ENCODE data around the gene EMILIN1. TPM values are rescaled to one million over a fixed set of nuclear protein-coding genes. Genes with fewer than 3 reads are reported as not detected.
"Not testable (repeated sequence)": the region's sequence is repeated elsewhere in the genome, so short reads cannot be mapped to it uniquely, and the experiment has no call there.

Gene EMILIN1
- total RNA-seq, 4 donors from 2014 or later, result 6.8 to 18.2 (median 11.3) TPM

DNA sequence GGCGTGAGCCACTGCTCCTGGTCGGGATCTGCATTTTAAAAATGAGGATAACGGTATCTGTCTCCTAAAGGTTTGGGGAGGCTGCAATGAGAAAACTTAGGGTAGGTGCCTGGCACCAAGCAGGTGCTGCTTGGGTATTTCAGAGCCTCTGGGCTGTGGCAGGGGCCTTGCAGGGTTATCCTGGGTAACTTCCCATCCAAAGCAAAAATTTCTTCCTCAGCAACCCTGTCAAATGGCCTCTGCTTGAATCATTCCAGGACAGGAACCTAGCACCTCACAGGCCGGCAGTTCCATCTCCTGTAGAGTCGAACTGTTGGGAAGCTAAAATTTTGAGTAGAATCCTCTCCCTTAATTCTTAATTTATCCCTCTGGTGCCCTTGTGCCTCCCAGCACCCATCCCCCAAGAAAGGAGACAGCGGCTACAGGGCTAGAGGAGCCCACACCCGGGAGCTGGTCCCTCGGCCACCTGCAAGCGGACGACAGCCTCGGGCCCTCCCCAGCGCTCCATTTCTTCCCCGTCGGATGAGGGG lies 39.6 kb downstream of the EMILIN1 start:
- no peaks in the 10 kb centered on the region for H3K36me3 ChIP-seq
- no peak for ATAC-seq
- H3K27me3 ChIP-seq, result peaks cover 0 to 5% (median 0%) of the 10 kb centered on the region in 3 donors
- H3K4me1 ChIP-seq, result peaks cover 6 to 12% of the 10 kb centered on the region in 2 donors
- in situ Hi-C loops (cut with MboI; ENCODE audit: low sequenced_read_pairs in 4 of 4) (no loop called here), intact Hi-C loops (cut with DNase I; ENCODE audit: low total_unique reads) (no loop called here)
- no peaks in the 10 kb centered on the region for H3K9me3 ChIP-seq
- peak overlapping the region; percentile 38 to 57 (median 48) for H3K4me3 ChIP-seq
- TF ChIP-seq POLR2A (IDR thresholded peaks at IDR 0.05), result no peak
- no peak for TF ChIP-seq CTCF (IDR thresholded peaks at IDR 0.05 in 4 of 5, conservative IDR thresholded peaks at IDR 0.05 in 1 of 5)
- DNase-seq, result no peak
- no peak overlapping the region for H3K27ac ChIP-seq

DNA sequence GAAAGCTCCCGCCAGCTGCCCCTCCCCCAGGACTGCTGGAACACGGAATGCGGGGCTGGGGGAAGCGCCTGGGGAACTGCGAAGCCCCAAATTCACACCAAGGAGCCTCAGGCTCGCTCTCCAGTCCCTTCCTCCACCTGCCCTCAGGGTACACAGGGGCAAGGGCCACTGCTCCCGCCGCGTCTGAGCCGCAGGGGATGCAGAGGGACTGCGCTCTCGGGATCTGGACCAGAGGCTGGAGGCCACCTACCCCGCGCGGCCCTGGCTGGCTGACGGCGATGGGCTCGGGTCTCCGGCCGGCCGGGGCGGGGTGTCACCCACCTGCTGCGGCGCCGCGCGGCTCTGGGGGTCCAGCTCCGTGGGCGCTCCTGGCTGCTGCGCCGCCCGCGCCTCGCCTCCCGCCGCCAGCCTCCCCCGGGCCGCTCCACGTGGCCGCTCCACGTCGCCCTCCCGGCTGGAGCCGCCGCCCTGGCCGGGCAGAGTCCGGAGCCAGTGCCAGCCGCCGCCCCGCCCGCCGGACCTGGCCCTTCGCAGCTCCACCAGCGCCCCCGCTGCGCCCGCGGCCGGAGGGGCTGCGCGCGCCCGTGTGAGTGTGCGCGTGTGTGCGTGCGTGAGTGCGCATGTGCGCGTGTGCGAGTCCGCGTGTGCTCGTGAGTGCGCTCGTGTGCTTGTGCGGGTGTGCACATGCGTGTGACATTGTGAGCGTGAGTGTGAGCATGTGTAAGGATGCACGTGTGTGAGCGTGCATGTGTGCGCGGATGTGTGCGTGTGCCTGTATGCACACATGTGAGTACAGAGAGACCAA lies 40.3 kb downstream of the EMILIN1 start, which contains the start of gene CGREF1:
Gene CGREF1 (minus strand): TSS at position 604 of the 805 bp plus-strand sequence. CDS start 14,762 bp downstream, outside the sequence.
- intact Hi-C loops (cut with DNase I; ENCODE audit: low total_unique reads) (no loop called here), in situ Hi-C loops (cut with MboI; ENCODE audit: low sequenced_read_pairs in 4 of 4) (no loop called here)
- Histone ChIP-seq H3K4me1 (peaks cover 8 to 17% of the 10 kb centered on the region in 2 donors), H3K27ac (no peak within 1 kb of the TSS), H3K9me3 (no peaks in the 10 kb centered on the region), H3K27me3 (peaks cover 0 to 5% (median 0%) of the 10 kb centered on the region in 3 donors), H3K36me3 (no peaks in the 10 kb centered on the region), H3K4me3 (peak within 1 kb of the TSS; percentile 38 to 57 (median 48))
- TF ChIP-seq CTCF (IDR thresholded peaks at IDR 0.05 in 4 of 5, conservative IDR thresholded peaks at IDR 0.05 in 1 of 5), result no peak
- peak in 1 of 2 donors; percentile 19 for TF ChIP-seq POLR2A (IDR thresholded peaks at IDR 0.05)
- ATAC-seq (no peak), DNase-seq (no peak)

DNA sequence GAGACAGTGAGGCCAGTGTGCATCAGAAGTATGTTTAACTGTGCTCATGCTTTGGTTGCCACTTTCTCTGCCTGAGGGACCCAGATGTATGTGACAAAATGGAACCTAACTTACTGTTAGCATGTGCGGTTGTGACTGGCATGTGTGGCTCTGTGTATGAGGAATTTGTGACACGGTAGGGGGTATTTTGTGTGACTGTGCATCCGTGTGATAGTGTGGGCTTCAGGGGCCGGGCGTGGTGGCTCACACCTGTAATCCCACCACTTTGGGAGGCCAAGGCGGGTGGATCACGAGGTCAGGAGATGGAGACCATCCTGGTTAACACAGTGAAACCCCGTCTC lies 40.9 kb downstream of the EMILIN1 start:
- H3K36me3 ChIP-seq; DNase-seq; ATAC-seq; H3K27ac ChIP-seq; H3K27me3 ChIP-seq; intact Hi-C loops (cut with DNase I; ENCODE audit: low total_unique reads); H3K9me3 ChIP-seq; in situ Hi-C loops (cut with MboI; ENCODE audit: low sequenced_read_pairs in 4 of 4): not testable (repeated sequence)
- peaks cover 12 to 17% of the 10 kb centered on the region in 2 donors for H3K4me1 ChIP-seq
- peak overlapping the region in 3 of 4 donors; percentile 44 to 53 (median 46) for H3K4me3 ChIP-seq

DNA sequence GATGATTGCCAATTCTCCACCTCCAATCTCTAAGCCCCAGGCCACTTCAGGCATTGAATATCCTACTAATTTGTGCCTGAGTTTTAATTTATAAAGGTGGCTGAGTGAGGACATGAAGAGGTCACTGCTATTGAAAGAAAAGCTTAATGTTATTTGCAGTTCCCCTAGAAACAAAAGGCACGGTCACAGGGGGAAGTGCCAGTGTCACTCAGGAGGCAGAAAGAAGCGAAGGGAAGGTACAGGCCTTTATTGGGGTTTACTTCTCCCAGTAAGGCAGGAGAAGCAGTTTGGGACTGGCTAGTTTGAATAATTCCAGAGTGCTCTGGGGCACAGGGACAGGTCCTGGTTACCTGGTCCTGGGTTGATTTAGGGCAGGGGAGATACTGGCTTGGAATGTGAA lies 43.5 kb downstream of the EMILIN1 start:
- intact Hi-C loops (cut with DNase I; ENCODE audit: low total_unique reads), result loop anchor here (5.0 kb wide), 1 partner anchor 160 kb away; the partner anchor contains the start of gene TRIM54
- in situ Hi-C loops (cut with MboI; ENCODE audit: low sequenced_read_pairs in 4 of 4), result no loop called here
- no peak for ATAC-seq
- Histone ChIP-seq H3K36me3 (no peaks in the 10 kb centered on the region), H3K4me3 (no peak overlapping the region), H3K27ac (peak overlapping the region in 1 of 4 donors; percentile 93), H3K9me3 (no peaks in the 10 kb centered on the region), H3K27me3 (peaks cover 0 to 5% (median 0%) of the 10 kb centered on the region in 3 donors), H3K4me1 (peaks cover 21 to 28% of the 10 kb centered on the region in 2 donors)
- TF ChIP-seq POLR2A (IDR thresholded peaks at IDR 0.05), result no peak
- TF ChIP-seq CTCF (IDR thresholded peaks at IDR 0.05 in 4 of 5, conservative IDR thresholded peaks at IDR 0.05 in 1 of 5), result no peak
- DNase-seq, result no peak

GRCh38 chr2:27122791-27123190 lies 44.4 kb downstream of the EMILIN1 start:
- H3K4me1 ChIP-seq, result peaks cover 21 to 30% of the 10 kb centered on the region in 2 donors

More at GRCh38 chr2:27122791-27123190, 44.4 kb downstream of the EMILIN1 start:
- H3K4me3 ChIP-seq, result peak overlapping the region in 3 of 4 donors; percentile 65 to 80 (median 74)
- H3K9me3 ChIP-seq, result no peaks in the 10 kb centered on the region
- peak overlapping the region; percentile 83 to 93 (median 86) for H3K27ac ChIP-seq
- DNase-seq, result no peak
- in situ Hi-C loops (cut with MboI; ENCODE audit: low sequenced_read_pairs in 4 of 4), result no loop called here
- H3K27me3 ChIP-seq, result peaks cover 0 to 5% (median 0%) of the 10 kb centered on the region in 3 donors
- ATAC-seq, result no peak
- intact Hi-C loops (cut with DNase I; ENCODE audit: low total_unique reads), result loop anchor here (5.0 kb wide), 1 partner anchor 160 kb away; the partner anchor contains the start of gene TRIM54
- no peaks in the 10 kb centered on the region for H3K36me3 ChIP-seq
- no peak for TF ChIP-seq POLR2A (IDR thresholded peaks at IDR 0.05)
- TF ChIP-seq CTCF (IDR thresholded peaks at IDR 0.05 in 4 of 5, conservative IDR thresholded peaks at IDR 0.05 in 1 of 5), result no peak

Data from gastrocnemius medialis (tissue), 4 donors.